ENCODE data around the gene SLC39A3. TPM values are rescaled to one million over a fixed set of nuclear protein-coding genes. Genes with fewer than 3 reads are reported as not detected.

SLC39A3 gene
- total RNA-seq, 4 donors from 2014 or later, result 21.7 to 52.2 (median 31.4) TPM

DNA sequence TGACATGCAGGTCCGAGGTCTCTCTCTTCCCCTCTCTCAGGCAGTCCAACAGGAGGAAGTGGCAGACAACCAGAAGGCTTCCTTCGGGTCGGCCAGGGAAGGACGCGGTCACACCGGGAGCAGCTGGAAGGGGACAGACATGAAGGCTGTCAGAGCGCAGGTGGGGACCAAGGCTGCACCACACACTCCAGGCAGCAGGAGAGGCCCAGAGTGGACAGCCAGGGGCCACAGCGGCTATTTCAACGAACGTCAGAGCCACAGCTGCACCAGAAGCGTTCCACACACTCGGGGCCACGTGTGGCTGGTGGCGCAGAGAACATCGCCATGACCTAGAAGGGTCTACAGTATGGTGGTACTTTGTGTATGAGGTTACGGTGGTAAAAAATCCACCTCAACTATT lies 16.0 kb upstream of the SLC39A3 start:
- H3K4me3 ChIP-seq (replicated peaks in 1 of 3), result no peak overlapping the region
- no peaks in the 10 kb centered on the region for H3K9me3 ChIP-seq
- DNase-seq, result no peak
- H3K4me1 ChIP-seq, result no peaks in the 10 kb centered on the region
- no peak overlapping the region for H3K27ac ChIP-seq
- intact Hi-C loops (cut with DNase I), result loop anchor here (10.0 kb wide), 1 partner anchor 291 kb away; no protein-coding TSS in a partner anchor
- TF ChIP-seq, protein P1, sequence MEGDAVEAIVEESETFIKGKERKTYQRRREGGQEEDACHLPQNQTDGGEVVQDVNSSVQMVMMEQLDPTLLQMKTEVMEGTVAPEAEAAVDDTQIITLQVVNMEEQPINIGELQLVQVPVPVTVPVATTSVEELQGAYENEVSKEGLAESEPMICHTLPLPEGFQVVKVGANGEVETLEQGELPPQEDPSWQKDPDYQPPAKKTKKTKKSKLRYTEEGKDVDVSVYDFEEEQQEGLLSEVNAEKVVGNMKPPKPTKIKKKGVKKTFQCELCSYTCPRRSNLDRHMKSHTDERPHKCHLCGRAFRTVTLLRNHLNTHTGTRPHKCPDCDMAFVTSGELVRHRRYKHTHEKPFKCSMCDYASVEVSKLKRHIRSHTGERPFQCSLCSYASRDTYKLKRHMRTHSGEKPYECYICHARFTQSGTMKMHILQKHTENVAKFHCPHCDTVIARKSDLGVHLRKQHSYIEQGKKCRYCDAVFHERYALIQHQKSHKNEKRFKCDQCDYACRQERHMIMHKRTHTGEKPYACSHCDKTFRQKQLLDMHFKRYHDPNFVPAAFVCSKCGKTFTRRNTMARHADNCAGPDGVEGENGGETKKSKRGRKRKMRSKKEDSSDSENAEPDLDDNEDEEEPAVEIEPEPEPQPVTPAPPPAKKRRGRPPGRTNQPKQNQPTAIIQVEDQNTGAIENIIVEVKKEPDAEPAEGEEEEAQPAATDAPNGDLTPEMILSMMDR (IDR thresholded peaks at IDR 0.05), result no peak
- no peak for TF ChIP-seq POLR2A (IDR thresholded peaks at IDR 0.05)
- 87 to 94% methylated on average over 16 of the region's 16 CpGs for WGBS, 2 donors
- no peaks in the 10 kb centered on the region for H3K27me3 ChIP-seq
- H3K36me3 ChIP-seq, result peaks cover 40% of the 10 kb centered on the region in 2 donors

DNA sequence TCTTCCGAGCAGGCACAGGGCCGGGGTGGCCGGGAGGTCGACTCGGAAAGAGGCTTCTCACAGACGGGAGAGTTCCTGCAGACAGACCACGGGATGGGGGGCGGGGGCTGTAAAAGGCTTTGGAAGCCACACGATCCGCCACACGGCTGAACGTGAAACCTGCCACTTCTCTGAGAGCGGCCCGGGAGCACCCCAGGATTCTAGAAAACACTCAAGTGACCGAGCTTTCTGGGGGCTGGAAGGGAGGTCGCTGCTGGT lies 15.6 kb upstream of the SLC39A3 start:
- no peak for DNase-seq
- H3K9me3 ChIP-seq, result no peaks in the 10 kb centered on the region
- no peaks in the 10 kb centered on the region for H3K4me1 ChIP-seq
- no peaks in the 10 kb centered on the region for H3K27me3 ChIP-seq
- no peak overlapping the region for H3K4me3 ChIP-seq (replicated peaks in 1 of 3)
- intact Hi-C loops (cut with DNase I), result loop anchor here (10.0 kb wide), 1 partner anchor 291 kb away; no protein-coding TSS in a partner anchor
- H3K27ac ChIP-seq, result no peak overlapping the region
- WGBS, 2 donors, result 93% methylated on average over 16 of the region's 16 CpGs
- H3K36me3 ChIP-seq, result peaks cover 36% of the 10 kb centered on the region in 2 donors
- TF ChIP-seq, protein P1 (IDR thresholded peaks at IDR 0.05), result no peak

DNA sequence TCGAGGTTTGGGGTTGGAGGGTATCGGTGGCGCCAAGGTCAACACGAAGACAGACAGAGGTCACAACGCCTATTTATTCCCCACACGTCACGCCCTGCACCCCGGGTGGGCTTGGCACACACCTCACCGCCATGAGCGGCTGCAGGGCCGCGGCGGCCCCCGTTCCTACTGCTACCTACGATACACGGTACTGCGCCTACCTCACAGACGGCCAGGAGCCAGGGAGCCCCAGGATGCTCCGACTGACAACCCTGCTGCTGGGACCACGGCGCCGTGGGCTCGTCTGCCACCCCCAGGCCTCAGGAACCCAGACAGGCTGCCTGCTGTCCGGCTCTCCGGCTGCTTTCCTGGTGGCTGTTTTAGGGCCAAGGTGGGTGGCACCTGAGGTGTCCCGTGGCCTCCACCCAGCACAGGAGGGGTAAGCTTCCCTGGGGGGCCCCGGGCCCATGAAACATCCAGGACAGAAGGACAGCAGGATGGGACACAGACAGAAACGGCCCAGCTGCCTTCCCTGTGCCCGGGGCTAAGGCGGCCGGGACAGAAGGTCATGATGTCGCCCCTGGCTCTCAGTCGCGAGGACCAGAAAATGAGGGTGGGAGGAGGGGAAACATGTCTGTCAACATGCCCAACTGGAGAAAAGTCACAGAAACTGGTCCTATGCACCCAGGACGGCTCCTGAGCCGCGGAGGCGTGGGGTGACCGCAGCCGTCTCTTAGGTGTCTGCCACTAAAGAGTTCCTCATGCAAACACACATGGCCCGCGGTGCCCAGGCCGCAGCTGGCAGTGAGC lies 15.0 kb upstream of the SLC39A3 start:
- DNase-seq, result no peak
- WGBS, 2 donors, result 92 to 97% methylated on average over 38 to 41 of the region's 43 CpGs
- H3K27ac ChIP-seq, result no peak overlapping the region
- H3K36me3 ChIP-seq, result peaks cover 36% of the 10 kb centered on the region in 2 donors
- no peak overlapping the region for H3K4me3 ChIP-seq (replicated peaks in 1 of 3)
- intact Hi-C loops (cut with DNase I), result loop anchor here (5.0 to 10.0 kb wide), 2 partner anchors 108 to 290 kb away; no protein-coding TSS in a partner anchor
- H3K27me3 ChIP-seq, result no peaks in the 10 kb centered on the region
- TF ChIP-seq, protein P1 (IDR thresholded peaks at IDR 0.05), result no peak
- TF ChIP-seq POLR2A (IDR thresholded peaks at IDR 0.05), result no peak
- no peaks in the 10 kb centered on the region for H3K9me3 ChIP-seq
- H3K4me1 ChIP-seq, result no peaks in the 10 kb centered on the region

DNA sequence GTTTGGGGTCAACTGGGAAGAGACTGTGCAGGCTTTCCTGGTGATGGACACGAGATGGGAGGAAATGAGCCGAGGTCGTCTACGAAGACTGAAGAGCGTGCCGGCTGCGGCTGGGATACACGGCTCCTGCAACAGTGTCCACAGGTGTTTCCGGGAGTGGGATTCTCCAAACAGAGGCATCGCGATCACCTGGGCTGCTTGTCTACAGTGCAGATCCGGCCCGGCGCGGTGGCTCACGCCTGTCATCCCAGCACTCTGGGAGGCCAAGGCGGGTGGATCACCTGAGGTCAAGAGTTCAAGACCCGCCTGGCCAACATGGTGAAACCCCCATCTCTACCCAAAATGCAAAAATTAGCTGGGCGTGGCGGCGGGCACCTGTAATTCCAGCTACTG lies 11.6 kb upstream of the SLC39A3 start:
- no peak overlapping the region for H3K27ac ChIP-seq
- H3K27me3 ChIP-seq, result no peaks in the 10 kb centered on the region
- no peaks in the 10 kb centered on the region for H3K9me3 ChIP-seq
- H3K4me3 ChIP-seq (replicated peaks in 1 of 3), result no peak overlapping the region
- no peaks in the 10 kb centered on the region for H3K4me1 ChIP-seq
- no peak for TF ChIP-seq POLR2A (IDR thresholded peaks at IDR 0.05)
- TF ChIP-seq, protein P1 (IDR thresholded peaks at IDR 0.05), result no peak
- no peak for DNase-seq
- WGBS, 2 donors, result 85 to 89% methylated on average over 14 to 21 of the region's 21 CpGs
- intact Hi-C loops (cut with DNase I), result loop anchor here (5.0 to 10.0 kb wide), 2 partner anchors 104 to 287 kb away; no protein-coding TSS in a partner anchor
- peaks cover 18 to 19% of the 10 kb centered on the region in 2 donors for H3K36me3 ChIP-seq

DNA sequence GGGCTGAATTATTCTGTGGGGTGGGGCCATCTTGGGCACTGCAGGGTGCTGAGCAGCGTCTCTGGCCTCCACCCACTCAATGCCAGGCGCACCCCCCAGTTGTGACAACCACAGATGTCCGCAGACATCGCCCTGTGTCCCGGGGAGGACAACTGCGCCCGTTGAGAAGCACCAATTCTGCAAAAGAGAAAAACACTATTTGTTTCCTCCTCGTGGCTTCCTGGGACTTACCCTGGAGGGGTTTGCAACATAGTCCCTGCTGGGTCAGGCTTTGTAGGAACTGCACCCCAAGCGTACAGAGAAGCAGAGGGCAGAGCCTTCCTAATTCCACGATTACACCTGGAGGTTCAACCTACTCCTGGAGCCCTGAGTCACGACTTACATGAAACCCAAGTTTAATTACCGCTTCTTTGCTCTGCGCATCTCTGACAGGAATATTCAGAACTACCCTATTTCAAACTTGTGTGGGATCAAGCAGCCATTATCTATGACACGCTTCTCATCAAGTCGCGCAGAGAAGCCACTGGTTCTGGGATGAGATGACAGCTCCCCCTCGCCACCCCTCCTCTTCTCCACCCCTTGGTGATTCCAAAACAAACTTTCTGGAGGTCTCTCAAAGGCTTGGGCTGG lies 11.1 kb upstream of the SLC39A3 start:
- intact Hi-C loops (cut with DNase I), result loop anchor here (5.0 to 10.0 kb wide), 2 partner anchors 104 to 286 kb away; no protein-coding TSS in a partner anchor
- Histone ChIP-seq H3K4me1 (no peaks in the 10 kb centered on the region), H3K27me3 (no peaks in the 10 kb centered on the region), H3K27ac (no peak overlapping the region), H3K9me3 (no peaks in the 10 kb centered on the region), H3K36me3 (peaks cover 12 to 15% of the 10 kb centered on the region in 2 donors), H3K4me3 (replicated peaks in 1 of 3) (no peak overlapping the region)
- DNase-seq, result no peak
- TF ChIP-seq, protein P1 (IDR thresholded peaks at IDR 0.05), result no peak
- TF ChIP-seq POLR2A (IDR thresholded peaks at IDR 0.05), result no peak
- WGBS, 2 donors, result 78 to 80% methylated on average over 14 to 17 of the region's 17 CpGs

All from thyroid gland (tissue), 4 donors.